PC-3 (cell line): ENCODE measurements around the gene MED14.

ENCODE experiments used
- CTCF ChIP-seq: fragments of 300-600 bp; sonication (generic); conservative IDR thresholded peaks from 2 replicates; pipeline ENCODE4 v1.5.1; 2017; ENCODE audit warnings: antibody characterized with exemption, low read depth, mild to moderate bottlenecking, low read length
- EZH2 ChIP-seq: fragments of 300-600 bp; sonication (generic); IDR thresholded peaks from one replicate; pipeline ENCODE4 v1.6.1; 2017; ENCODE audit warnings: antibody characterized with exemption, mild to moderate bottlenecking, low read length; ENCODE audit not compliant: unreplicated experiment
- EZH2phosphoT487 ChIP-seq: fragments of 300-600 bp; sonication (generic); IDR thresholded peaks from 2 replicates; pipeline ENCODE4 v1.6.1; 2018; ENCODE audit warnings: mild to moderate bottlenecking, antibody characterized with exemption, low read length, borderline replicate concordance

GRCh38 chrX:40780082-40780481 lies 44.7 kb upstream of the MED14 start:
- TF ChIP-seq CTCF: no peak
- TF ChIP-seq EZH2: no peak
- TF ChIP-seq EZH2phosphoT487: no peak
